HL-60 (cell line): ENCODE data around the gene GAK.

Experiments used
- DNase-seq, 2 experiments: peaks; one replicate each; pipeline ENCODE4 v3.0.0-alpha.2; 2010 to 2020; ENCODE audit warnings: low read depth in 1 of 2, low spot score in 1 of 2
- H3K27ac ChIP-seq: fragments of 250-450 bp; sonication (Bioruptor Pico); replicated peaks from 2 replicates; pipeline ENCODE4 v1.5.1; 2020; ENCODE audit warnings: mild to moderate bottlenecking, moderate library complexity
- H3K27me3 ChIP-seq: fragments of 250-450 bp; sonication (Bioruptor Pico); 2 replicates; pipeline ENCODE4 v1.5.1; 2021; ENCODE audit warnings: mild to moderate bottlenecking, moderate library complexity; ENCODE audit not compliant: insufficient read depth, poor library complexity, severe bottlenecking
- H3K4me3 ChIP-seq: replicated peaks from 2 replicates; pipeline ENCODE4 v1.5.1; 2011; ENCODE audit warnings: mild to moderate bottlenecking, control low read depth, low read length; ENCODE audit not compliant: insufficient read depth
- CTCF ChIP-seq: IDR thresholded peaks from one replicate; pipeline ENCODE4 v1.5.1; 2011; ENCODE audit warnings: low read length, control low read depth, inconsistent platforms; ENCODE audit not compliant: insufficient read depth
- GABPA ChIP-seq: IDR thresholded peaks from 2 replicates; pipeline ENCODE4 v1.6.1; 2012; ENCODE audit warnings: low read depth
- POLR2AphosphoS5 ChIP-seq: IDR thresholded peaks from 2 replicates; pipeline ENCODE4 v1.6.1; 2012; ENCODE audit warnings: low read depth
- REST ChIP-seq: IDR thresholded peaks from 2 replicates; pipeline ENCODE4 v1.6.1; 2012; ENCODE audit warnings: low read depth; ENCODE audit not compliant: insufficient replicate concordance
- SPI1 ChIP-seq: IDR thresholded peaks from 2 replicates; pipeline ENCODE4 v1.6.1; 2012; ENCODE audit warnings: low read depth, mild to moderate bottlenecking, borderline replicate concordance

GAK gene

GRCh38 chr4:880684-881405, 51.3 kb downstream of the GAK start:
- Histone ChIP-seq H3K27me3 (no peaks in the 10 kb centered on the region), H3K4me3 (no peak overlapping the region), H3K27ac (no peak overlapping the region)
- no peak for DNase-seq
- TF ChIP-seq SPI1 = no peak
- TF ChIP-seq GABPA = no peak
- TF ChIP-seq POLR2AphosphoS5 = no peak
- no peak for TF ChIP-seq CTCF
- TF ChIP-seq REST = no peak

GRCh38 chr4:879729-880077, 52.4 kb downstream of the GAK start:
- H3K4me3 ChIP-seq = no peak overlapping the region
- no peak overlapping the region for H3K27ac ChIP-seq
- no peak for DNase-seq
- TF ChIP-seq CTCF (no peak), POLR2AphosphoS5 (no peak), REST (no peak), GABPA (no peak), SPI1 (no peak)
- H3K27me3 ChIP-seq = no peaks in the 10 kb centered on the region

GRCh38 chr4:878796-879728, 53.1 kb downstream of the GAK start:
- no peak for TF ChIP-seq SPI1
- no peak for TF ChIP-seq GABPA
- no peak for TF ChIP-seq POLR2AphosphoS5
- no peak for TF ChIP-seq REST
- no peak for TF ChIP-seq CTCF
- Histone ChIP-seq H3K27ac (no peak overlapping the region), H3K4me3 (no peak overlapping the region), H3K27me3 (no peaks in the 10 kb centered on the region)
- no peak for DNase-seq
